ENCODE results near the gene NFYA. TPM values are rescaled to one million over a fixed set of nuclear protein-coding genes. Genes with fewer than 3 reads are reported as not detected.

NFYA gene
- total RNA-seq, 3 donors from 2014 or later (not counting 1 experiment from before 2014, with no cell fraction given): 27.5 to 33.1 (median 33.0) TPM

- ATAC-seq: peak; percentile 64 to 82 (median 70)
These were observed 595 bp upstream of the NFYA start, which contains the start of gene OARD1 for GRCh38 chr6:41071923-41072835. TSS of gene OARD1 (minus strand) at chr6:41072356. CDS start at chr6:41071634, 722 bp downstream.

GRCh38 chr6:41073203-41073967 lies 611 bp downstream of the NFYA start:
- Histone ChIP-seq H3K4me3 (ENCODE audit: low read length) (peak overlapping the region; percentile 99), H3K4me1 (ENCODE audit: control insufficient read depth, insufficient read depth, low read length) (peaks cover 9% of the 10 kb centered on the region), H3K27me3 (ENCODE audit: control insufficient read depth, insufficient read depth, low read length) (no peaks in the 10 kb centered on the region), H3K36me3 (ENCODE audit: control insufficient read depth, insufficient read depth, low read length) (peaks cover 10% of the 10 kb centered on the region), H3K9me3 (ENCODE audit: control insufficient read depth, insufficient read depth, low read length) (no peaks in the 10 kb centered on the region), H3K27ac (ENCODE audit: low read length) (peak overlapping the region; percentile 99)
- under 1% methylated on average over 74 of the region's 74 CpGs for WGBS (ENCODE audit: insufficient coverage)
- peak; percentile 58 for TF ChIP-seq CTCF (IDR thresholded peaks at IDR 0.05)
- H3K4me3 Mint-ChIP-seq: peak overlapping the region; percentile 92
- peak overlapping the region; percentile 94 to 98 for H3K27ac Mint-ChIP-seq
- peak; percentile 9 to 12 (median 10) for ATAC-seq
- DNase-seq: peak; percentile 73 to 88
- H3K4me1 Mint-ChIP-seq: peaks cover 46 to 51% of the 10 kb centered on the region in 2 donors
- H3K9me3 Mint-ChIP-seq: no peaks in the 10 kb centered on the region
- intact Hi-C loops (cut with micrococcal nuclease): loop anchor here (2.0 to 5.0 kb wide), 2 partner anchors 259 to 659 kb away; no protein-coding TSS in a partner anchor
- H3K36me3 Mint-ChIP-seq: no peaks in the 10 kb centered on the region
- no peaks in the 10 kb centered on the region for H3K27me3 Mint-ChIP-seq (ENCODE audit: low read depth in 2 of 2)

More at GRCh38 chr6:41071923-41072835, 595 bp upstream of the NFYA start, which contains the start of gene OARD1:
- under 1% methylated on average over 59 of the region's 63 CpGs for WGBS (ENCODE audit: insufficient coverage)
- peak; percentile 100 for DNase-seq
- peak within 1 kb of the TSS; percentile 99 for H3K27ac ChIP-seq (ENCODE audit: low read length)
- Mint-ChIP-seq H3K27me3 (ENCODE audit: low read depth in 2 of 2) (no peaks in the 10 kb centered on the region), H3K36me3 (peaks cover under 1% of the 10 kb centered on the region), H3K9me3 (no peaks in the 10 kb centered on the region), H3K27ac (peak within 1 kb of the TSS; percentile 94 to 98), H3K4me3 (peak within 1 kb of the TSS; percentile 92), H3K4me1 (peaks cover 46 to 51% of the 10 kb centered on the region in 2 donors)
- intact Hi-C loops (cut with micrococcal nuclease): loop anchor here (2.0 to 5.0 kb wide), 2 partner anchors 260 to 661 kb away; no protein-coding TSS in a partner anchor
- H3K27me3 ChIP-seq (ENCODE audit: control insufficient read depth, insufficient read depth, low read length): no peaks in the 10 kb centered on the region
- peaks cover 9% of the 10 kb centered on the region for H3K4me1 ChIP-seq (ENCODE audit: control insufficient read depth, insufficient read depth, low read length)
- no peak for TF ChIP-seq CTCF (IDR thresholded peaks at IDR 0.05)
- H3K4me3 ChIP-seq (ENCODE audit: low read length): peak within 1 kb of the TSS; percentile 99
- H3K36me3 ChIP-seq (ENCODE audit: control insufficient read depth, insufficient read depth, low read length): peaks cover 22% of the 10 kb centered on the region
- no peaks in the 10 kb centered on the region for H3K9me3 ChIP-seq (ENCODE audit: control insufficient read depth, insufficient read depth, low read length)

- no peaks in the 10 kb centered on the region for H3K9me3 ChIP-seq (ENCODE audit: control insufficient read depth, insufficient read depth, low read length)
These were observed 1.4 kb downstream of the NFYA start for GRCh38 chr6:41073968-41074691.

More at GRCh38 chr6:41073968-41074691, 1.4 kb downstream of the NFYA start:
- Mint-ChIP-seq H3K4me3 (peak overlapping the region; percentile 90), H3K27ac (peak overlapping the region; percentile 90 to 98), H3K36me3 (no peaks in the 10 kb centered on the region), H3K9me3 (no peaks in the 10 kb centered on the region), H3K27me3 (ENCODE audit: low read depth in 2 of 2) (no peaks in the 10 kb centered on the region), H3K4me1 (peaks cover 51% of the 10 kb centered on the region in 2 donors)
- 11% methylated on average over 10 of the region's 11 CpGs for WGBS (ENCODE audit: insufficient coverage)
- Histone ChIP-seq H3K27me3 (ENCODE audit: control insufficient read depth, insufficient read depth, low read length) (no peaks in the 10 kb centered on the region), H3K4me3 (ENCODE audit: low read length) (peak overlapping the region; percentile 99), H3K36me3 (ENCODE audit: control insufficient read depth, insufficient read depth, low read length) (peaks cover 7% of the 10 kb centered on the region), H3K27ac (ENCODE audit: low read length) (peak overlapping the region; percentile 99), H3K4me1 (ENCODE audit: control insufficient read depth, insufficient read depth, low read length) (peaks cover 9% of the 10 kb centered on the region)
- DNase-seq: peak in 1 of 2 donors; percentile 69
- intact Hi-C loops (cut with micrococcal nuclease): loop anchor here (2.0 to 5.0 kb wide), 2 partner anchors 258 to 659 kb away; no protein-coding TSS in a partner anchor
- ATAC-seq: no peak
- no peak for TF ChIP-seq CTCF (IDR thresholded peaks at IDR 0.05)

Data from natural killer cell (primary cell).